Measurements from ENCODE around the gene YARS2. TPM values are rescaled to one million over a fixed set of nuclear protein-coding genes. Genes with fewer than 3 reads are reported as not detected.

YARS2 gene
- total RNA-seq, 1 donor from 2014 or later = 10.9 TPM

- H3K4me1 ChIP-seq = no peaks in the 10 kb centered on the region
- no peak for ATAC-seq
- peaks cover 11% of the 10 kb centered on the region for H3K27me3 ChIP-seq
- H3K36me3 ChIP-seq = no peaks in the 10 kb centered on the region
- intact Hi-C loops (cut with DNase I) = no loop called here
- no peaks in the 10 kb centered on the region for H3K9me3 ChIP-seq
- H3K4me3 ChIP-seq = no peak overlapping the region
- H3K27ac ChIP-seq = no peak overlapping the region
- no peak for DNase-seq
- no peak for TF ChIP-seq CTCF (IDR thresholded peaks at IDR 0.05)
Observed at GRCh38 chr12:32777691-32778175, 22.0 kb upstream of the YARS2 start.

GRCh38 chr12:32777159-32777558 lies 21.5 kb upstream of the YARS2 start:
- H3K9me3 ChIP-seq = no peaks in the 10 kb centered on the region
- TF ChIP-seq CTCF (IDR thresholded peaks at IDR 0.05) = no peak
- intact Hi-C loops (cut with DNase I) = no loop called here
- H3K4me1 ChIP-seq = no peaks in the 10 kb centered on the region
- DNase-seq (no peak), ATAC-seq (no peak)
- H3K27me3 ChIP-seq = peaks cover 11% of the 10 kb centered on the region
- no peak overlapping the region for H3K27ac ChIP-seq
- H3K4me3 ChIP-seq = no peak overlapping the region
- H3K36me3 ChIP-seq = no peaks in the 10 kb centered on the region

- H3K9me3 ChIP-seq = no peaks in the 10 kb centered on the region
- H3K27me3 ChIP-seq = peaks cover 11% of the 10 kb centered on the region
- no peak overlapping the region for H3K4me3 ChIP-seq
- ATAC-seq (no peak), DNase-seq (no peak)
- no peak overlapping the region for H3K27ac ChIP-seq
- no peak for TF ChIP-seq CTCF (IDR thresholded peaks at IDR 0.05)
- no peaks in the 10 kb centered on the region for H3K4me1 ChIP-seq
- H3K36me3 ChIP-seq = no peaks in the 10 kb centered on the region
- intact Hi-C loops (cut with DNase I) = no loop called here
Observed at GRCh38 chr12:32776258-32776657, 20.6 kb upstream of the YARS2 start.

- TF ChIP-seq CTCF (IDR thresholded peaks at IDR 0.05) = no peak
- Histone ChIP-seq H3K27ac (no peak overlapping the region), H3K4me1 (no peaks in the 10 kb centered on the region), H3K9me3 (no peaks in the 10 kb centered on the region), H3K4me3 (no peak overlapping the region), H3K36me3 (no peaks in the 10 kb centered on the region), H3K27me3 (peaks cover 17% of the 10 kb centered on the region)
- no peak for ATAC-seq
- intact Hi-C loops (cut with DNase I) = no loop called here
- no peak for DNase-seq
Observed at GRCh38 chr12:32773691-32774090, 18.0 kb upstream of the YARS2 start.

- H3K27me3 ChIP-seq = peaks cover 12% of the 10 kb centered on the region
- no peaks in the 10 kb centered on the region for H3K36me3 ChIP-seq
- intact Hi-C loops (cut with DNase I) = no loop called here
- TF ChIP-seq CTCF (IDR thresholded peaks at IDR 0.05) = no peak
- H3K27ac ChIP-seq = no peak overlapping the region
- no peak for DNase-seq
- ATAC-seq = no peak
- no peaks in the 10 kb centered on the region for H3K4me1 ChIP-seq
- H3K9me3 ChIP-seq = no peaks in the 10 kb centered on the region
- H3K4me3 ChIP-seq = no peak overlapping the region
Observed at GRCh38 chr12:32770141-32770540, 14.4 kb upstream of the YARS2 start.

- no peak overlapping the region for H3K27ac ChIP-seq
- peaks cover 11% of the 10 kb centered on the region for H3K27me3 ChIP-seq
- ATAC-seq (no peak), DNase-seq (no peak)
- no peaks in the 10 kb centered on the region for H3K9me3 ChIP-seq
- TF ChIP-seq CTCF (IDR thresholded peaks at IDR 0.05) = no peak
- no peaks in the 10 kb centered on the region for H3K36me3 ChIP-seq
- H3K4me1 ChIP-seq = no peaks in the 10 kb centered on the region
- intact Hi-C loops (cut with DNase I) = no loop called here
- H3K4me3 ChIP-seq = no peak overlapping the region
Observed at GRCh38 chr12:32768518-32768917, 12.8 kb upstream of the YARS2 start.

All from upper lobe of right lung (tissue), 1 donor.